ENCODE data around the gene NEK2. TPM values are rescaled to one million over a fixed set of nuclear protein-coding genes. Genes with fewer than 3 reads are reported as not detected.

The NEK2 gene
- total RNA-seq, 1 experiment from 2014 or later = 50.2 TPM

DNA sequence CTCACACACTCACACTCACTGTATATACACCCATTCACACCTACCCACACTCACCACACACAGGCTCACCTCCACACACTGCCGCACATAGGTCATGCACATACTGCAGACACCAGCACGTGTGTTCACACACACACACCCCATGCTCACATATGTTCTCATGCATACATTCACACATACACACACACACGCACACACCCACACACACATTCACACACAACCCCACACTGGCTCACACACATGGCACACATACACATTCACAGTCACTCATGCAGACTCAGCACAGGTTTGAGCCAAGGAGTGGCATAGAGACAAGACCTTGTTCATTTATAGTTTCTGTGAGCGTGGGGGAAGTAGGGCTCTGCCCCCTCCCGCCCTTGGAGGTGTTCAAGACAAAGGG lies 55.3 kb downstream of the NEK2 start:
- DNase-seq (ENCODE audit: low read depth, low spot score) = no peak
- TF ChIP-seq, protein P1, sequence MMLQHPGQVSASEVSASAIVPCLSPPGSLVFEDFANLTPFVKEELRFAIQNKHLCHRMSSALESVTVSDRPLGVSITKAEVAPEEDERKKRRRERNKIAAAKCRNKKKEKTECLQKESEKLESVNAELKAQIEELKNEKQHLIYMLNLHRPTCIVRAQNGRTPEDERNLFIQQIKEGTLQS (IDR thresholded peaks at IDR 0.05) = no peak
- TF ChIP-seq ELF1 (IDR thresholded peaks at IDR 0.05; ENCODE audit: borderline replicate concordance, low read depth) (no peak), YY1 (IDR thresholded peaks at IDR 0.05; ENCODE audit: extremely low read depth, insufficient replicate concordance, low read depth, low read length) (no peak), FOSL1 (IDR thresholded peaks at IDR 0.05; ENCODE audit: low read depth) (no peak), EZH2phosphoT487 (IDR thresholded peaks at IDR 0.05; ENCODE audit: borderline replicate concordance) (no peak), POLR2A (IDR thresholded peaks at IDR 0.05; ENCODE audit: borderline replicate concordance, extremely low read depth, insufficient read depth, insufficient read length) (no peak), EZH2 (IDR thresholded peaks at IDR 0.05) (no peak)
- TF ChIP-seq, protein P2, sequence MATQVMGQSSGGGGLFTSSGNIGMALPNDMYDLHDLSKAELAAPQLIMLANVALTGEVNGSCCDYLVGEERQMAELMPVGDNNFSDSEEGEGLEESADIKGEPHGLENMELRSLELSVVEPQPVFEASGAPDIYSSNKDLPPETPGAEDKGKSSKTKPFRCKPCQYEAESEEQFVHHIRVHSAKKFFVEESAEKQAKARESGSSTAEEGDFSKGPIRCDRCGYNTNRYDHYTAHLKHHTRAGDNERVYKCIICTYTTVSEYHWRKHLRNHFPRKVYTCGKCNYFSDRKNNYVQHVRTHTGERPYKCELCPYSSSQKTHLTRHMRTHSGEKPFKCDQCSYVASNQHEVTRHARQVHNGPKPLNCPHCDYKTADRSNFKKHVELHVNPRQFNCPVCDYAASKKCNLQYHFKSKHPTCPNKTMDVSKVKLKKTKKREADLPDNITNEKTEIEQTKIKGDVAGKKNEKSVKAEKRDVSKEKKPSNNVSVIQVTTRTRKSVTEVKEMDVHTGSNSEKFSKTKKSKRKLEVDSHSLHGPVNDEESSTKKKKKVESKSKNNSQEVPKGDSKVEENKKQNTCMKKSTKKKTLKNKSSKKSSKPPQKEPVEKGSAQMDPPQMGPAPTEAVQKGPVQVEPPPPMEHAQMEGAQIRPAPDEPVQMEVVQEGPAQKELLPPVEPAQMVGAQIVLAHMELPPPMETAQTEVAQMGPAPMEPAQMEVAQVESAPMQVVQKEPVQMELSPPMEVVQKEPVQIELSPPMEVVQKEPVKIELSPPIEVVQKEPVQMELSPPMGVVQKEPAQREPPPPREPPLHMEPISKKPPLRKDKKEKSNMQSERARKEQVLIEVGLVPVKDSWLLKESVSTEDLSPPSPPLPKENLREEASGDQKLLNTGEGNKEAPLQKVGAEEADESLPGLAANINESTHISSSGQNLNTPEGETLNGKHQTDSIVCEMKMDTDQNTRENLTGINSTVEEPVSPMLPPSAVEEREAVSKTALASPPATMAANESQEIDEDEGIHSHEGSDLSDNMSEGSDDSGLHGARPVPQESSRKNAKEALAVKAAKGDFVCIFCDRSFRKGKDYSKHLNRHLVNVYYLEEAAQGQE (IDR thresholded peaks at IDR 0.05; ENCODE audit: low read depth) = no peak
- Histone ChIP-seq H3K9me3 (ENCODE audit: control insufficient read depth in 1 of 2, insufficient read depth in 1 of 2, low read depth in 1 of 2, low read length in 2 of 2) (no peaks in the 10 kb centered on the region), H3K4me1 (ENCODE audit: control insufficient read depth in 1 of 2, insufficient read depth in 2 of 2, low read length in 2 of 2) (no peaks in the 10 kb centered on the region), H3K79me2 (ENCODE audit: insufficient read depth, low read length) (no peaks in the 10 kb centered on the region), H3K27ac (ENCODE audit: low read depth, low read length) (no peak overlapping the region), H3K9me2 (ENCODE audit: insufficient read depth) (no peaks in the 10 kb centered on the region), H3K9ac (ENCODE audit: low read length) (no peak overlapping the region), H3K36me3 (ENCODE audit: control insufficient read depth in 1 of 2, insufficient read depth in 2 of 2, low read length in 2 of 2) (no peaks in the 10 kb centered on the region), H2AFZ (ENCODE audit: low read depth, low read length, poor library complexity, severe bottlenecking) (no peak overlapping the region), H3K27me3 (ENCODE audit: insufficient read depth, low read length) (no peaks in the 10 kb centered on the region), H4K20me1 (ENCODE audit: insufficient read depth) (no peaks in the 10 kb centered on the region), H3K4me3 (replicated peaks in 1 of 2; ENCODE audit: low read depth in 1 of 2, low read length in 2 of 2) (no peak overlapping the region), H3K4me2 (ENCODE audit: low read length) (no peak overlapping the region)
- CTCF ChIA-PET = no interaction called here
- POLR2A ChIA-PET = no interaction called here
- RAD21 ChIA-PET (ENCODE audit: low non-redundant PET in 1 of 2, low total read pairs in 2 of 2, uncharacterized antibody in 2 of 2, unreplicated experiment in 2 of 2) = no interaction called here
- no TSS peak for BruUV-seq (replicated peaks)
- intact Hi-C loops (cut with micrococcal nuclease) = no loop called here
- ATAC-seq = no peak
